GM23338 (cell line): ENCODE results near the gene SERPINB11. TPM values are rescaled to one million over a fixed set of nuclear protein-coding genes. Genes with fewer than 3 reads are reported as not detected.

Experiments
- ATAC-seq: fragments of 200-7000 bp; cut with Tn5 transposase; 3 replicates; pipeline ENCODE4 v1.9.1; 2020
- DNase-seq: peaks from one replicate; pipeline ENCODE4 v3.0.0-alpha.2; 2015; ENCODE audit warnings: low spot score
- H2AFZ ChIP-seq: fragments of 200-600 bp; sonication (generic); 2 replicates; pipeline ENCODE4 v1.8.0; 2016; ENCODE audit warnings: antibody characterized with exemption, mild to moderate bottlenecking, moderate library complexity
- H3F3A ChIP-seq: fragments of 200-600 bp; sonication (generic); replicated peaks from 2 replicates; pipeline ENCODE4 v1.8.0; 2017; ENCODE audit warnings: antibody characterized with exemption, mixed run types, low read depth
- H3K27ac ChIP-seq: fragments of 200-600 bp; sonication (generic); 2 replicates; pipeline ENCODE4 v1.6.1; 2016; ENCODE audit warnings: low read depth
- H3K27me3 ChIP-seq: fragments of 200-600 bp; sonication (generic); 2 replicates; pipeline ENCODE4 v1.8.0; 2016; ENCODE audit warnings: mild to moderate bottlenecking, mixed run types, moderate library complexity; ENCODE audit not compliant: insufficient read depth
- H3K36me3 ChIP-seq: fragments of 200-600 bp; sonication (generic); 2 replicates; pipeline ENCODE4 v1.8.0; 2016; ENCODE audit warnings: mild to moderate bottlenecking; ENCODE audit not compliant: insufficient read depth
- H3K4me1 ChIP-seq: fragments of 200-600 bp; sonication (generic); 2 replicates; pipeline ENCODE4 v1.8.0; 2016; ENCODE audit warnings: mild to moderate bottlenecking, moderate library complexity; ENCODE audit not compliant: insufficient read depth
- H3K4me2 ChIP-seq: fragments of 200-600 bp; sonication (generic); 2 replicates; pipeline ENCODE4 v1.7.1; 2017; ENCODE audit warnings: mixed run types
- H3K4me3 ChIP-seq: fragments of 200-600 bp; sonication (generic); 2 replicates; pipeline ENCODE4 v1.6.1; 2016; ENCODE audit warnings: mixed run types
- H3K79me2 ChIP-seq: fragments of 200-600 bp; sonication (generic); replicated peaks from 2 replicates; pipeline ENCODE4 v1.8.0; 2017; ENCODE audit warnings: mild to moderate bottlenecking; ENCODE audit not compliant: insufficient read depth
- H3K9me2 ChIP-seq: fragments of 200-600 bp; sonication (generic); 2 replicates; pipeline ENCODE4 v1.8.0; 2017; ENCODE audit not compliant: insufficient read depth
- H4K20me1 ChIP-seq: fragments of 200-600 bp; sonication (generic); replicated peaks from 2 replicates; pipeline ENCODE4 v1.8.0; 2017; ENCODE audit warnings: mild to moderate bottlenecking; ENCODE audit not compliant: insufficient read depth
- H3K27ac Mint-ChIP-seq: 2 replicates; pipeline ENCODE4 v1.8.0; 2020; ENCODE audit warnings: inconsistent platforms, mild to moderate bottlenecking, moderate library complexity, mixed read lengths
- H3K27me3 Mint-ChIP-seq: 3 replicates; pipeline ENCODE4 v1.8.0; 2022; ENCODE audit warnings: low read depth, mild to moderate bottlenecking, moderate library complexity, mixed read lengths, inconsistent platforms; ENCODE audit not compliant: insufficient read depth, poor library complexity
- H3K36me3 Mint-ChIP-seq: 3 replicates; pipeline ENCODE4 v1.8.0; 2021; ENCODE audit warnings: low read depth, mild to moderate bottlenecking, inconsistent platforms, moderate library complexity, mixed read lengths
- H3K4me1 Mint-ChIP-seq: 3 replicates; pipeline ENCODE4 v1.8.0; 2020; ENCODE audit warnings: mild to moderate bottlenecking, inconsistent platforms, mixed read lengths
- H3K4me3 Mint-ChIP-seq: 3 replicates; pipeline ENCODE4 v1.8.0; 2021; ENCODE audit warnings: moderate library complexity, mild to moderate bottlenecking, inconsistent platforms, mixed read lengths
- H3K9me3 Mint-ChIP-seq: 3 replicates; pipeline ENCODE4 v1.8.0; 2020; ENCODE audit warnings: moderate library complexity, mild to moderate bottlenecking, inconsistent platforms, mixed read lengths
- CREB1 ChIP-seq: fragments of 250-450 bp; sonication (Bioruptor Pico); IDR thresholded peaks from 2 replicates; pipeline ENCODE4 v1.5.0; 2020; ENCODE audit warnings: low read depth, mild to moderate bottlenecking, moderate library complexity
- CTCF ChIP-seq, 2 experiments: fragments of 200-600 bp in 1 of 2; sonication (generic) in 1 of 2; conservative IDR thresholded peaks; 2 replicates each; pipeline versions ENCODE4 v1.5.1 to v1.6.1; 2016 to 2017; ENCODE audit warnings: antibody characterized with exemption in 2 of 2, low read depth in 2 of 2, mild to moderate bottlenecking in 2 of 2, moderate library complexity in 1 of 2
- EZH2 ChIP-seq: fragments of 200-600 bp; sonication (generic); IDR thresholded peaks from one replicate; pipeline ENCODE4 v1.8.0; 2017; ENCODE audit warnings: antibody characterized with exemption, mild to moderate bottlenecking, low read depth; ENCODE audit not compliant: unreplicated experiment
- EZH2phosphoT487 ChIP-seq: fragments of 200-600 bp; sonication (generic); IDR thresholded peaks from one replicate; pipeline ENCODE4 v1.8.1; 2018; ENCODE audit warnings: antibody characterized with exemption; ENCODE audit not compliant: unreplicated experiment
- JUNB ChIP-seq: IDR thresholded peaks from one replicate; pipeline ENCODE4 v1.6.1; 2016; ENCODE audit warnings: antibody characterized with exemption; ENCODE audit not compliant: unreplicated experiment
- NANOG ChIP-seq: IDR thresholded peaks from 2 replicates; pipeline ENCODE4 v1.6.1; 2016; ENCODE audit warnings: antibody characterized with exemption, borderline replicate concordance
- REST ChIP-seq: IDR thresholded peaks from one replicate; pipeline ENCODE4 v1.6.1; 2018; ENCODE audit warnings: antibody characterized with exemption; ENCODE audit not compliant: unreplicated experiment
- STAT1 ChIP-seq: IDR thresholded peaks from one replicate; pipeline ENCODE4 v1.6.1; 2016; ENCODE audit warnings: antibody characterized with exemption; ENCODE audit not compliant: unreplicated experiment
- ZNF331 ChIP-seq: fragments of 250-450 bp; sonication (Bioruptor Pico); IDR thresholded peaks from 2 replicates; pipeline ENCODE4 v1.5.0; 2020; ENCODE audit warnings: low read depth, mild to moderate bottlenecking, moderate library complexity
- polyA plus RNA-seq: library from polyadenylated mRNA; unstranded; fragments of >200 nt; fragmentation: Nextera tagmentation; extraction: Ambion mirVana; gene quantifications from 2 replicates; pipeline ENCODE4 v1.2.1, GENCODE V29; 2016
- total RNA-seq: library from RNA; depleted of rRNA; stranded (reverse); fragments of >200 nt; shearing (Covaris generic); gene quantifications from 2 replicates; pipeline ENCODE4 v1.2.3, GENCODE V29; 2014
- TF ChIP-seq, protein P1 (sequence below): IDR thresholded peaks from 2 replicates; pipeline ENCODE4 v1.6.1; 2016; ENCODE audit warnings: antibody characterized with exemption

Gene SERPINB11
- total and polyA plus RNA-seq, 2 experiments from 2014 or later = not detected

GRCh38 chr18:63705401-63705800 is 2.6 kb downstream of the SERPINB11 start (continued):
- TF ChIP-seq REST = no peak
- TF ChIP-seq EZH2 = no peak
- no peak for TF ChIP-seq CREB1 (CRISPR knock-in tag)
- no peak for TF ChIP-seq NANOG
- no peak for TF ChIP-seq ZNF331 (CRISPR knock-in tag)
- TF ChIP-seq CTCF (conservative IDR thresholded peaks at IDR 0.05; ENCODE audit: low read depth in 2 of 2) = no peak
- no peak for TF ChIP-seq STAT1

- Histone ChIP-seq H3K4me2 (no peak overlapping the region), H3K79me2 (no peaks in the 10 kb centered on the region), H3K27me3 (no peaks in the 10 kb centered on the region), H3K36me3 (no peaks in the 10 kb centered on the region), H3K4me1 (no peaks in the 10 kb centered on the region), H3F3A (no peaks in the 10 kb centered on the region), H4K20me1 (no peaks in the 10 kb centered on the region), H3K4me3 (no peak overlapping the region), H3K9me2 (0 out of 2 replicates have a peak, but pooled peaks cover 12% of the 10 kb centered on the region), H2AFZ (no peak overlapping the region), H3K27ac (no peak overlapping the region)
- DNase-seq = no peak
- Mint-ChIP-seq H3K27me3 (no peaks in the 10 kb centered on the region), H3K4me3 (no peak overlapping the region), H3K27ac (no peak overlapping the region), H3K36me3 (peaks cover 2% of the 10 kb centered on the region; the same call in 1 of the 3 replicates), H3K4me1 (no peaks in the 10 kb centered on the region), H3K9me3 (peaks cover 2% of the 10 kb centered on the region; the same call in 1 of the 3 replicates)
- no peak for TF ChIP-seq CTCF (conservative IDR thresholded peaks at IDR 0.05; ENCODE audit: low read depth in 2 of 2)
- no peak for TF ChIP-seq REST
- TF ChIP-seq JUNB = no peak
- no peak for TF ChIP-seq EZH2
- TF ChIP-seq, protein P1, sequence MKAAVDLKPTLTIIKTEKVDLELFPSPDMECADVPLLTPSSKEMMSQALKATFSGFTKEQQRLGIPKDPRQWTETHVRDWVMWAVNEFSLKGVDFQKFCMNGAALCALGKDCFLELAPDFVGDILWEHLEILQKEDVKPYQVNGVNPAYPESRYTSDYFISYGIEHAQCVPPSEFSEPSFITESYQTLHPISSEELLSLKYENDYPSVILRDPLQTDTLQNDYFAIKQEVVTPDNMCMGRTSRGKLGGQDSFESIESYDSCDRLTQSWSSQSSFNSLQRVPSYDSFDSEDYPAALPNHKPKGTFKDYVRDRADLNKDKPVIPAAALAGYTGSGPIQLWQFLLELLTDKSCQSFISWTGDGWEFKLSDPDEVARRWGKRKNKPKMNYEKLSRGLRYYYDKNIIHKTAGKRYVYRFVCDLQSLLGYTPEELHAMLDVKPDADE = no peak
- TF ChIP-seq EZH2phosphoT487 = no peak
- no peak for ATAC-seq
These were observed 5.1 kb downstream of the SERPINB11 start for GRCh38 chr18:63707816-63708215.
